ENCODE measurements around the gene PPIA.
"Not testable (repeated sequence)": the region's sequence is repeated elsewhere in the genome, so short reads cannot be mapped to it uniquely, and the experiment has no call there.

- not testable (repeated sequence) for TF ChIP-seq CTCF (conservative IDR thresholded peaks at IDR 0.05); EZH2 (IDR thresholded peaks at IDR 0.05; ENCODE audit: low read depth)
Observed at GRCh38 chr7:44846390-44846789, 49.9 kb downstream of the PPIA start.

Measured in PC-9 (cell line).